Measurements from ENCODE around the gene RYR2. TPM values are rescaled to one million over a fixed set of nuclear protein-coding genes. Genes with fewer than 3 reads are reported as not detected.

RYR2 gene
- total RNA-seq, 1 experiment from 2014 or later: 3.4 TPM

DNA sequence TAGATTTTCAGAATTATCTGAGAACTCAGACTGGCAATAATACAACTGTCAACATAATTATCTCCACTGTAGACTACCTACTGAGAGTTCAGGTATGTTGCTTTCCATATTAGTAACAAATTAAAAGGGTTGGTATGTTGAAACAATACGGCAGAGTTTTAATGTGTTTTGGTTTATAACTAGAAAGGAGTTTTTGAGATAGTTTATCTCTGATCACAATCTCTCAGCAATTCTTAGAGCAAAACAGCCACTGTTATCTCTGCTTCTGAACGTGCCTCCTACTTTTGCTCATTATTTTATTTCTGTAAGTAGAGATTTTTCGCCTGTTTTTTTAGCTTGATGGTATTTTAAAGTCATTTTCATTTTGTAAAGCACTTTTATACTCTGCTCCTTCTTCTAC, 730.0 kb downstream of the RYR2 start:
- no peaks in the 10 kb centered on the region for H3K23me2 ChIP-seq (ENCODE audit: insufficient read length, low read depth, low read length, poor library complexity, severe bottlenecking)
- H3K27me3 ChIP-seq (ENCODE audit: insufficient read depth, low read length): no peaks in the 10 kb centered on the region
- no peaks in the 10 kb centered on the region for H3K79me1 ChIP-seq (ENCODE audit: insufficient read depth, low read depth, low read length, poor library complexity, severe bottlenecking)
- H3T11ph ChIP-seq (ENCODE audit: low read length): no peak overlapping the region
- H4K8ac ChIP-seq (replicated peaks; ENCODE audit: insufficient read length, low read depth, low read length): no peak overlapping the region
- no peak overlapping the region for H2BK5ac ChIP-seq (ENCODE audit: insufficient read length, low read length)
- no peak overlapping the region for H2BK15ac ChIP-seq (ENCODE audit: low read depth, low read length)
- Mint-ChIP-seq H3K4me3 (no peak overlapping the region), H3K4me1 (no peaks in the 10 kb centered on the region), H3K36me3 (ENCODE audit: insufficient read depth in 1 of 3, low read depth in 3 of 3) (no peaks in the 10 kb centered on the region), H3K27me3 (ENCODE audit: low read depth) (no peaks in the 10 kb centered on the region), H3K27ac (no peak overlapping the region), H3K9me3 (no peaks in the 10 kb centered on the region)
- H3K23ac ChIP-seq (ENCODE audit: insufficient read length, low read depth, low read length): no peak overlapping the region
- no peaks in the 10 kb centered on the region for H3K4me1 ChIP-seq (ENCODE audit: insufficient read depth, low read length)
- no peak overlapping the region for H3K4me2 ChIP-seq (ENCODE audit: insufficient read depth, insufficient read length, low read length)
- no peak overlapping the region for H2BK20ac ChIP-seq (ENCODE audit: low read depth, low read length, poor library complexity, severe bottlenecking)
- H3K9ac ChIP-seq (ENCODE audit: extremely low read depth, insufficient read length, low read length): no peak overlapping the region
- no peak overlapping the region for H2AFZ ChIP-seq (ENCODE audit: low read length)
- H3K14ac ChIP-seq (ENCODE audit: insufficient read depth, low read length): no peak overlapping the region
- H3K18ac ChIP-seq (ENCODE audit: insufficient read length, low read depth, low read length): no peak overlapping the region
- no peak overlapping the region for H3K56ac ChIP-seq (ENCODE audit: insufficient read length, low read depth, low read length)
- H4K5ac ChIP-seq (ENCODE audit: insufficient read length, low read depth, low read length): no peak overlapping the region
- no peak overlapping the region for H2BK120ac ChIP-seq (ENCODE audit: low read depth, low read length, poor library complexity, severe bottlenecking)
- H3K27ac ChIP-seq (ENCODE audit: insufficient read length, low read depth, low read length): no peak overlapping the region
- TF ChIP-seq, protein P1, sequence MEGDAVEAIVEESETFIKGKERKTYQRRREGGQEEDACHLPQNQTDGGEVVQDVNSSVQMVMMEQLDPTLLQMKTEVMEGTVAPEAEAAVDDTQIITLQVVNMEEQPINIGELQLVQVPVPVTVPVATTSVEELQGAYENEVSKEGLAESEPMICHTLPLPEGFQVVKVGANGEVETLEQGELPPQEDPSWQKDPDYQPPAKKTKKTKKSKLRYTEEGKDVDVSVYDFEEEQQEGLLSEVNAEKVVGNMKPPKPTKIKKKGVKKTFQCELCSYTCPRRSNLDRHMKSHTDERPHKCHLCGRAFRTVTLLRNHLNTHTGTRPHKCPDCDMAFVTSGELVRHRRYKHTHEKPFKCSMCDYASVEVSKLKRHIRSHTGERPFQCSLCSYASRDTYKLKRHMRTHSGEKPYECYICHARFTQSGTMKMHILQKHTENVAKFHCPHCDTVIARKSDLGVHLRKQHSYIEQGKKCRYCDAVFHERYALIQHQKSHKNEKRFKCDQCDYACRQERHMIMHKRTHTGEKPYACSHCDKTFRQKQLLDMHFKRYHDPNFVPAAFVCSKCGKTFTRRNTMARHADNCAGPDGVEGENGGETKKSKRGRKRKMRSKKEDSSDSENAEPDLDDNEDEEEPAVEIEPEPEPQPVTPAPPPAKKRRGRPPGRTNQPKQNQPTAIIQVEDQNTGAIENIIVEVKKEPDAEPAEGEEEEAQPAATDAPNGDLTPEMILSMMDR (conservative IDR thresholded peaks at IDR 0.05): no peak
- no peak overlapping the region for H2BK12ac ChIP-seq (ENCODE audit: insufficient read length, low read depth, low read length)
- no peak overlapping the region for H3K4ac ChIP-seq (ENCODE audit: low read depth, low read length)
- H2AK5ac ChIP-seq (ENCODE audit: insufficient read length, low read length): no peak overlapping the region
- H4K20me1 ChIP-seq (ENCODE audit: control insufficient read depth, insufficient read depth, insufficient read length): no peaks in the 10 kb centered on the region
- DNase-seq: no peak
- no peaks in the 10 kb centered on the region for H3K79me2 ChIP-seq (ENCODE audit: insufficient read depth, low read length)
- no CpG with 5 or more reads among the region's 3 CpGs for WGBS (ENCODE audit: extremely low coverage, insufficient read length, low lambda C conversion rate)
- no peak overlapping the region for H4K91ac ChIP-seq (ENCODE audit: insufficient read length, low read depth, low read length)
- no peaks in the 10 kb centered on the region for H3K9me3 ChIP-seq (ENCODE audit: control insufficient read depth, low read depth, low read length)
